ENCODE results near the gene PCBP3.
"Not testable (repeated sequence)": the region's sequence is repeated elsewhere in the genome, so short reads cannot be mapped to it uniquely, and the experiment has no call there.

The PCBP3 gene

GRCh38 chr21:45678790-45679189, 35.3 kb downstream of the PCBP3 start:
- DNase-seq (ENCODE audit: low read depth): not testable (repeated sequence)

DNA sequence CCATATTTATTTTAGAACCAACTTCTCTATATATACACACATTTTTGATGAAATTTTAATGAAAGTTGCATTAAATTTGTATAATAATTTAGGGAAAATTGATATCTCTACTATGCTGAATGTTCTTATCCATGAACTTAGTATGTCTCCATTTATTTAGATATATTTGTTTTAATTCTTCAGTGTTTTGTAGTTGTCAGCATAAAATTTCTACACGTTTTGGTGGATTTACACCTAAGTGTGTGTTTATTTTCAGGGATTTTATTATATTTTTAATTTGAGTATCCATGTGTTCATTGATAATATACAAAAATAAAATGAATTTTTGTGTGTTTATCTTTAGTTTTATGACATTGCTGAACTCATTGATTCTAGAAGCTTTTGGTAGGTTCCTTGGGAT, 36.7 kb downstream of the PCBP3 start:
- DNase-seq (ENCODE audit: low read depth): no peak

- no peak for DNase-seq (ENCODE audit: low read depth)
These were observed 51.6 kb downstream of the PCBP3 start for GRCh38 chr21:45695086-45695485.

DNA sequence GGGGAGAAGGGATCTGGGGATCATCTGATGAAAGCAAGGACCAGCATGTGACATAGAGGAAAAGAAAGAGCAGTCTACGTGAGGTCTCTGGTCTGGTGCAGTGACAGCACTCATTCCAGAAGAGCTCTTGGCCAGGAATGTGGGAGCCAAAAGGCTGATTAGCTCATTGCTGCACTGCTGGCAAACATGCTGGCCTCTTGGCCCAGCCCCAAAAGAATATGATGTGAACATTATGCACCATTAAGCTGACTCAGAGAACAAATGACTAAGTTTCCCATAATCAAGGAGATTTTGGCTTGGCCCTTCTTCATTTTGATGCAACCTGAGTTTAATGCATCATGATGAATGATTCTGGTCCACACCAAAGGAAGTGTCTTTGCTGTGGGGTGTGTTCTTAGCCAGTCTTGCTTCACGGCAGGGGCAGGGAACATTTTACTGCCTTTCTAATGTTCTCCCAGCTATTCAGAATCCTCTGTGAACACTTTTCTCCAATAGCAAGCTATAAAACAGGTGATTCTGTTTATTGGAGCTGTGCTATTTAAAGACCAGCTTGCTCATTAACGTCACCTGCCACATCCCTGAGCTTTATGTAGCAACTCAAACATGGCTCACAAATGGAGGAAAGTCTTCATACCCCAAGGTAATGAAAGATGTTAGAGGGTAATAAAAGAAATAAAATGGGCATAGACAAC, 55.1 kb downstream of the PCBP3 start:
- peak; percentile 96 for DNase-seq (ENCODE audit: low read depth)

DNA sequence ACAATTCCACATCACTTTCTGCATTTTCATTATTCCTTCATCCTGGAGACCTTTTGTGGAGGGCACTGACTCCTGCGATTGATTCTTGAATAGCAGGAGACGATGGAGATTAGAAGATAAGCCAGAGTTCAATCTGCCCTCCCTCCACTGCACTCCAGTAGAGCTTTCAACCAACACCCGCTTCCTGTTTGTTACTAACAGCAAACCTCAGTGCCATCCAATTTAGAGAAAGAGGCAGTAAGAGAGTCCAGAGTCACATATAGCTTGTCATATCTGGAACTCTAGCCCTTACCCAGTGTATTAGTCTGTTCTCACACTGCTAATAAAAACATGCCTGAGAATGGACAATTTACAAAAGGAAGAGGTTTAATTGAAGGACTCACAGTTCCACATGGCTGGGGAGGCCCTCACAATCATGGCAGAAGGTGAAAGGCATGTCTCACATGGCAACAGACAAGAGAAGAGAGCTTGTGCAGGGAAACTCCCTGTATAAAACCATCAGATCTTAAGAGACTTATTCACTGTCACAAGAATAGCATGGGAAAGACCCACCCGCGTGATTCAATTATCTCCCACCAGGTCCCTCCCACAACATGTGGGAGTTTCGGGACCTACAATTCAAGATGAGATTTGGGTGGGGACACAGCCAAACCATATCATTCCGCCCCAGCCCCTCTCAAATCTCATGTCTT, 55.9 kb downstream of the PCBP3 start:
- no peak for DNase-seq (ENCODE audit: low read depth)

DNA sequence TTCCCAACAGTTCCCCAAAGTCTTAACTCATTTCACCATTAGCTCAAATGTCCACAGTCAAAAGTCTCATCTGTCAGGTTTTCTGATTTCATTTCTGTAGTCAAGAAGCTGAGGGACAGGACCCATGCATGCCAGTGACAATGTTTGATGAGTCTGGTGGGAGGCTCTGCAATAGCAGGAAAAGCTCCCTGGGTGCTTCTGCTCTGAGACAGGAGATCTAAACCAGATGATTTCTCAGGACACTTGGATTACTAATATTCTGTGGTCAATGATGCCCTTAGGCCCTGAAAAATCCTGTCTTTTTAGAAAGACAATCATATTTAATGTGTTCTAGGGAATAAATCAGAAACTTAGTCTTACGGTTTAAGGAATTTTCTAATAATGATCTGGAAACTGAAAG, 56.4 kb downstream of the PCBP3 start:
- DNase-seq (ENCODE audit: low read depth): peak; percentile 14

GRCh38 chr21:45700461-45700860, 56.9 kb downstream of the PCBP3 start:
- DNase-seq (ENCODE audit: low read depth): no peak

DNA sequence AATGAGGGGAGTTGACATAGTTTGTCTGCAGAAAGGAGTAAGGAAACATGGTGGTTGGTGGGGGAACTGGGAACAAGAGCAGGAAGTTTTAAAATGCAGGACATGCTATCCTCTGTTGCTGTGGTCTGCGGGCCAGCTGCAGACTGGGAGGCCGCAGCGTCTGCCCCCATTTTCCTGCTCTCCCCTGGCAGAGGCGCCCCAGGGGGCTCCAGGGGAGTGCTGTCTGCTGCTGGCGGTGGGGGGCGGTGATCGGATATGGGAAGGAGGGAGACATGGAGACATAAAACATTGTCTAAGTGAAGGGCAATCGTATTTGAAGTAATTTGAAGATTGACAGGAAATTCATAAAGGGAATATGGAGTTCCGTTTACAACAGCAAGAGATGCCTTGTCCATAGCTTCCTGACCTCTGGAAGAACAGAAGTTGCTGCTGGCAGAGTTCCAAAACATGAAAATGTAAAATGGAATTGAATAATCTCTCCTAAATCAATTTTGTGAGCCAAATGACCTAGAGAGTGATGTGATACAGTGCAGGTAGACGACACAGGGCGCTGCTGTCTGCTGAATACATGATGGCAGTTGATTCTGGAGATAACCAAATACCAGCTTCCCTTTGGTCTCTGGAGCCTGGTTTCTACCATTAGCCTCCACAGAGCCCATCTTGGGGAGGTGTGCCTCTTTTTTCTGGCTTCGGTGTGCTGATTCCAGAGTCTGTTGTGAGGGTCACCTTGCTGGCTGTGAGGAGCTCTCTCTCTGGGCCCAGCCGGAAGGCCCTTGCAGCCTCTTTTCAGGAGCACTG, 61.0 kb downstream of the PCBP3 start:
- no peak for DNase-seq (ENCODE audit: low read depth)

DNA sequence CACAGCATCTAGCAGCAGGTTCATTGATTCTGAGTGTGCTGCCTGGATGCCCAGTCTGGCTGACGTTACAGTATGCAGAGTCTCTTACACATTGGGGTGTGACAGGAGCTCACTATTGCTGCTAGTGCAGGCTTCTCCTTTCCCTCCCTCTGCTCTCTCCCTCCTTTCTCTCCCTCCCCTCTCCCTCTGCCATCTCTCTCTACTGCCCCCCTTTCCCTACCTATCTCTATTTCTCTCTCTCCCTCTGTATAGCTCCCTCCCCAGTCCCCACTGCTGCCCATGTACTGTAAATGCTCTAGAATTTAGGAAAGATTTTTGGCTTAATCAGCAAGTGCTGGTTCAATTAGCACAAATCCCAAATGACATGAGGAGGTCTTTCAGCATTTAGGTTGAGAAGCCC, 62.8 kb downstream of the PCBP3 start:
- no peak for DNase-seq (ENCODE audit: low read depth)

DNA sequence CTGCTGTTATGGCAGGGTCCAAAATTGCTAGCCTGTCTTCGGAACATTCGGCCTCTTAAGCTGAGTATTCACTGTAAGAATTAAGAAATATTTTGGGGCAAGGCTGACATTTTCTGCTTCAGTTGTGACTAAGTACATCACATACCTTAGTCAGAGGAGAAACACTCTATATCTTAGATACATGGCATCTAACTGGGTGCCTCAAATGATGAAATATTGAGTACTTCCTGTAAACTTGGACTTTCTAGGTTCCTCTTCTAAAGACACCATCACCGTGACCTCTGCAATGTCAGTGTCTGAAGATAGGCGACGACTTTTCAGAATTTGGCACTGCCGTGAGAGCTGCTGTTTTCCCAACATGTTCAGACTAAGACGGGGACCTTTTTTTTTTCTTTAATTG, 65.6 kb downstream of the PCBP3 start:
- DNase-seq (ENCODE audit: low read depth): no peak

GRCh38 chr21:45709696-45710268, 66.3 kb downstream of the PCBP3 start:
- DNase-seq (ENCODE audit: low read depth): no peak

- not testable (repeated sequence) for DNase-seq (ENCODE audit: low read depth)
These were observed 66.8 kb downstream of the PCBP3 start for GRCh38 chr21:45710306-45710705.

DNA sequence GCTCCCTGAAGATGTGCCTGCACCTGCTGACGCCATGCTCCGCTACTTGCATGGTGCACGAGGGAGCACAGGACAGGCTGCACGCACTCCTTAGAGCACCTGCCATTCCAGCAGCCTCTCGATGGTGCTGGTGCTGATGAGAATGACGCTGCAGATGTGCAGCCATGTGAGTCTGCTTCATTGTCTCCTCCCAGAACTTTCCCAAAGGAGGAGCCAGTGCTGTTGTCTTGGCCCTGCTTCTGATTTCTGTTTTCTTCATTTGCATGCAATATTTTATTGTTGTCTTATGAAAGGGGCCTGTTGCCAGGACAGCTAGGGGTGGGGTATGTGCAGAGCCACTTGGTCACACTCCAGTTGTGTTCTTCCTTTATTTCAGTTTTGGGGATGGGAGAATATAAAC, 70.1 kb downstream of the PCBP3 start:
- DNase-seq (ENCODE audit: low read depth): no peak

- no peak for DNase-seq (ENCODE audit: low read depth)
These were observed 71.9 kb downstream of the PCBP3 start for GRCh38 chr21:45715441-45715840.

- DNase-seq (ENCODE audit: low read depth): no peak
These were observed 74.9 kb downstream of the PCBP3 start for GRCh38 chr21:45718413-45718812.

- no peak for DNase-seq (ENCODE audit: low read depth)
These were observed 75.8 kb downstream of the PCBP3 start for GRCh38 chr21:45719177-45719802.

DNA sequence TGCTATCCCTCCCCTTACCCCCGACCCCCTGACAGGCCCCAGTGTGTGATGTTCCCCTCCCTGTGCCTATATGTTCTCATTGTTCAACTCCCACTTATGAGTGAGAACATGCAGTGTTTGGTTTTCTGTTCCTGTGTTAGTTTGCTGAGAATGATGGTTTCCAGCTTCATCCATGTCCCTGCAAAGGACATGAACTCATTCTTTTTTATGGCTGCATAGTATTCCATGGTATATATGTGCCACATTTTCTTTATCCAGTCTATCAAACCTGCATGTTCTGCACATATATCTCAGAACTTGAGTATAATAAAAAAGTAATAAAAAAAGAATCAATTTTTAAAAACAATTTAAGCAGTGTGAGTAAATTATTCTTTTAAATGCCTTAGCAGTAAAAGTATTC, 76.7 kb downstream of the PCBP3 start:
- DNase-seq (ENCODE audit: low read depth): not testable (repeated sequence)

GRCh38 chr21:45721671-45722070, 78.1 kb downstream of the PCBP3 start:
- no peak for DNase-seq (ENCODE audit: low read depth)

GRCh38 chr21:45723049-45723958, 79.8 kb downstream of the PCBP3 start:
- no peak for DNase-seq (ENCODE audit: low read depth)

DNA sequence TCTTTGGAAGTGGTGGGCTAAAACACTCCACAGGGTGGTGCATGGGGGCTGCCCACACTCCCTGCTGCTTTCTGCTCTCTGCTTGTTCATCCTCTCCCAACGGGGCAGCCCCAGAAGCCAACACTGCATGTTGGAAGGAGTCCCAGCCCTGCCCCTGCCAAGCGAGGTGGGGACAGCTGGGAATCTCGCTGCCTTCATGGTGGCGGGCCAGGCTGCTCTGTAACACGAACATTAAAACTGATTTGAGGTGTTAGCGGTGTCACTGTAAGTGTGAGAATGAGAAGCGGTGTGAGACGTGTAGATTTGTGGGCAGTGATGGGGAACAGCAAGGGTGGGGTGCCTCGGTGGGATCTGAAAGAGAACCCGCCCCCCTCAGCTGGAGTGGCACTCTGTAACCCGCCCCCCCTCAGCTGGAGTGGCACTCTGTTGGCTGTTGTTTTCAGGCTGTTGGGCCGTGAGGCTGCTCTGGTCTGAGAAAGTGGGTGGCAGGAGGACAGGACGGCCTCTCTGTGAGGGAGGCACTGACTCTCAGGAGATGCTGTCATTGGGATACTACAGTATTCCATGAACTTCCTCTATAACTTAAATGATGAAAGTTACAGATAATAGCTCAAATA, 80.9 kb downstream of the PCBP3 start:
- DNase-seq (ENCODE audit: low read depth): no peak

Measured in GM04503 (cell line).